Mesothelial cell of epicardium (in vitro differentiated cells): Measurements from ENCODE around the gene EGR4. TPM values are rescaled to one million over a fixed set of nuclear protein-coding genes. Genes with fewer than 3 reads are reported as not detected.

ENCODE experiments used
- DNase-seq, 2 experiments: peaks; one replicate each; pipeline ENCODE4 v3.0.0; 2021; ENCODE audit warnings: low spot score in 2 of 2; ENCODE audit not compliant: unreplicated experiment in 2 of 2
- H3K27ac Mint-ChIP-seq: 2 replicates; pipeline ENCODE4 v1.8.0; 2021; ENCODE audit warnings: mixed read lengths
- H3K27me3 Mint-ChIP-seq: 2 replicates; pipeline ENCODE4 v1.8.0; 2021; ENCODE audit warnings: low read depth, mixed read lengths
- H3K36me3 Mint-ChIP-seq: 2 replicates; pipeline ENCODE4 v1.8.0; 2021; ENCODE audit warnings: mixed read lengths
- H3K4me1 Mint-ChIP-seq: 2 replicates; pipeline ENCODE4 v1.8.0; 2021; ENCODE audit warnings: mixed read lengths
- H3K4me3 Mint-ChIP-seq: 2 replicates; pipeline ENCODE4 v1.8.0; 2021; ENCODE audit warnings: mild to moderate bottlenecking, moderate library complexity, mixed read lengths
- H3K9me3 Mint-ChIP-seq: 2 replicates; pipeline ENCODE4 v1.8.0; 2021; ENCODE audit warnings: mixed read lengths
- CTCF ChIP-seq: fragments of 200-600 bp; sonication (generic); IDR thresholded peaks from one replicate; pipeline ENCODE4 v1.5.0; 2021; ENCODE audit warnings: antibody characterized with exemption; ENCODE audit not compliant: unreplicated experiment
- total RNA-seq: library from RNA; stranded (reverse); gene quantifications from 3 replicates; pipeline ENCODE4 v1.2.1, GENCODE V29; 2021

Gene EGR4
- total RNA-seq, result 0.34 to 0.49 TPM (median 0.36 TPM) in 3 replicates

GRCh38 chr2:73293534-73294171 lies at the start of gene EGR4:
Gene EGR4 (minus strand): TSS chr2:73293548. CDS start chr2:73293317, 231 bp downstream.
- no peaks in the 10 kb centered on the region for H3K36me3 Mint-ChIP-seq
- DNase-seq, result peak in 1 of 2 experiments; percentile 49
- H3K27ac Mint-ChIP-seq, result no peak within 1 kb of the TSS
- no peaks in the 10 kb centered on the region for H3K9me3 Mint-ChIP-seq
- peak within 1 kb of the TSS; percentile 56 for H3K4me3 Mint-ChIP-seq
- no peak for TF ChIP-seq CTCF
- peaks cover 95% of the 10 kb centered on the region for H3K27me3 Mint-ChIP-seq
- peaks cover 4% of the 10 kb centered on the region for H3K4me1 Mint-ChIP-seq

GRCh38 chr2:73341039-73341438 lies 47.7 kb upstream of the EGR4 start:
- H3K27ac Mint-ChIP-seq, result no peak overlapping the region
- no peak for TF ChIP-seq CTCF
- no peak overlapping the region for H3K4me3 Mint-ChIP-seq
- H3K4me1 Mint-ChIP-seq, result no peaks in the 10 kb centered on the region
- no peaks in the 10 kb centered on the region for H3K9me3 Mint-ChIP-seq
- H3K36me3 Mint-ChIP-seq, result no peaks in the 10 kb centered on the region
- H3K27me3 Mint-ChIP-seq, result peaks cover 39% of the 10 kb centered on the region
- no peak for DNase-seq

- peaks cover 29% of the 10 kb centered on the region for H3K27me3 Mint-ChIP-seq
- no peak for DNase-seq
- H3K36me3 Mint-ChIP-seq, result no peaks in the 10 kb centered on the region
Observed at GRCh38 chr2:73339201-73339600, 45.9 kb upstream of the EGR4 start.

GRCh38 chr2:73337828-73338227 lies 44.5 kb upstream of the EGR4 start:
- Mint-ChIP-seq H3K36me3 (no peaks in the 10 kb centered on the region), H3K9me3 (peaks cover 17% of the 10 kb centered on the region), H3K27ac (no peak overlapping the region), H3K4me1 (no peaks in the 10 kb centered on the region), H3K27me3 (peaks cover 39% of the 10 kb centered on the region), H3K4me3 (no peak overlapping the region)
- DNase-seq, result no peak
- TF ChIP-seq CTCF, result no peak

More at GRCh38 chr2:73339201-73339600, 45.9 kb upstream of the EGR4 start:
- Mint-ChIP-seq H3K4me3 (no peak overlapping the region), H3K4me1 (no peaks in the 10 kb centered on the region), H3K27ac (no peak overlapping the region), H3K9me3 (peaks cover 6% of the 10 kb centered on the region)
- TF ChIP-seq CTCF, result no peak

- Mint-ChIP-seq H3K4me1 (no peaks in the 10 kb centered on the region), H3K9me3 (peaks cover 19% of the 10 kb centered on the region), H3K36me3 (no peaks in the 10 kb centered on the region), H3K4me3 (no peak overlapping the region), H3K27me3 (peaks cover 50% of the 10 kb centered on the region), H3K27ac (no peak overlapping the region)
- DNase-seq, result no peak
- TF ChIP-seq CTCF, result no peak
Observed at GRCh38 chr2:73334620-73335019, 41.3 kb upstream of the EGR4 start.
